Skin of body (tissue), 2 donors: ENCODE measurements around the gene TMEM208. TPM values are rescaled to one million over a fixed set of nuclear protein-coding genes. Genes with fewer than 3 reads are reported as not detected.
A peak's percentile ranks its signal among the peaks of the same experiment; 100 is the strongest.

ENCODE experiments used
- DNase-seq: peaks from one replicate; lab custom pipeline; 2025; lab: John Stamatoyannopoulos, UW
- total RNA-seq: library from RNA; depleted of rRNA; stranded (reverse); fragments of >200 nt; gene quantifications from one replicate; pipeline ENCODE4 v1.2.3, GENCODE V29; 2014

The TMEM208 gene
- 22.0 TPM for total RNA-seq

DNA sequence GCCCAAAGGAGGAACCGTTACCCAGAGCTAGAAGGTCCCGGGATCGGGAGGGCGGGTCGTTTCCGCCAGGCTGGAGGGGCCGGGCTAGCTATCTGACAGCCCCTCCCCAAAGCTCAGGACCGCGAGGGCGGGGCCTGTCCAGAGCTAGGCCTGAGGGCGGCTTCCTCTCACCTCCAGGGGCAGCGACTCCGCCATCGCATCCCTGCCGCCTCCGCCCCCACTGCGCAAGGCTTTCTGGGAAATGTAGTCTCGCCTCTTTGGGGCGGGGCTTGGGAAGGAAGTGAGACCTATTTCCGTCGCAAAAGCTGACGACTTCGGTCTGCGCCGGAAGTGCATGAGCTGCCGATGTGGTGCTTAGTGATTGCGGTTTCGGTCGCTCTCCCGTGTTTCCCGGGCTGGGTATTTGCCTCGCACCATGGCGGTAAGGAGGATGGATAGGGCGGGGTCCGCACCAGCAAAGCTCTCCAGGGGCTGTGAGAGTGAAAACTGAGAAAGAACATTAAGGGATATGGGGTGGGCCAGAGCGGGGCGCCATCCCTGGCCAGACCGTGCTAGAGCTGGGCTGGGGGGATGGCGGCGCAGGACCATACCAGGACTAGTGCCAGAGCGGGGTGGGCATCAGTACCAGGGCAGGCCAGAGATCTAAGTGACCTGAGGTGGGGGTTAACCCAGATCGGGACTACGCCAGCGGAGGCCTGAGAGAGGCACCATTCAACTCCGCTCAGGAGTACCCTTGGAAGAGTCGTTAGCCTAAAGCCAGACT, at the start of gene TMEM208:
TSS of gene TMEM208 (plus strand) at position 327 of the 763 bp plus-strand sequence. CDS start at position 416, 89 bp downstream.
- peak; percentile 97 for DNase-seq

DNA sequence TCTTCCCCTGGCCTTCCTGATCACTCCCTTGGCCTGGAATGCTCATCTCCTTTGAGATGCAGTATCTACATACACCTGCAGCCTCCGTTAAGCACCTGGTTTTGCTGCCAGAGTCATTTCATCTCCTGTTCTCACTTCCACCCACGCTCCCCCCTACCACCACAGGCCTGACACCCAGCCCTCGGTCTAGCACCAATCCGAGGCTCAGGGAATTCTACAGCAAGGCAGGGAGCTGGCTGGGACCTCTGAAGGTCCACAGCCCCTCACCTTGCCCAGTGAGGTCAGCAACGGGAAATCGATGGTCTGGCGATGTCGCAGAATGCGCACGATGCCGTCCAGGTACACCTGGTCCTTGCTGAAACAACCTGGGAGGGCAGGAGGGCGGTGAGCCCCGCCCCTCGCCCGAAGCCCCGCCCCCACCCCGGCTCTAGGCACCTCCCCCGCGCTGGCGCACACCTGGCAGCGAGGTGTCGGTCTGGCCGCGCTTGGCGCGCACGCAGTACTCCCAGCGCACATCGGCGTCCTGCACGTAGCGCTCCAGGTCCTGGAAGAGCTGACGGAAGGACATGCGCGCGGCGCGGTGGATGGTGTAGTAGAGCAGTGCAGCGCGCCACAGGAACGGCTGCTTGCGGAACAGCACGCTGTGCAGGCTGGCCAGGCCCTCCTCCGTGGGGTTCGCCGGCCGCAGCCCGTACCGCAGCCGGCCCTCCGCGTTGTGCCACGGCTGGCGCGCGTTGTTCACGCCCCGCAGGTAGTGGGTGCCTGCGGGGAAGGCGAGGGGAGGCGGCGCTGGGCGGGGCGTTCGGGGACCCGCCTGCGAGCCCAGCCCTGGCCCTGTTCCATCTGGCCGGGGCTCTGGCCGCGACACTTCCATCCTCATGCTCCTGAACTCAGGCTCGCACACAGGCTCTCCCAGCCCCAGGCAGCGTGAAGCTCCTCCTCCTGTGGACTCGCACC, 48.9 kb upstream of the TMEM208 start:
- DNase-seq = peak; percentile 22

- no peak for DNase-seq
These were observed 47.4 kb upstream of the TMEM208 start for GRCh38 chr16:67179421-67180080.

- DNase-seq = no peak
These were observed 46.8 kb upstream of the TMEM208 start for GRCh38 chr16:67180166-67180565.

DNA sequence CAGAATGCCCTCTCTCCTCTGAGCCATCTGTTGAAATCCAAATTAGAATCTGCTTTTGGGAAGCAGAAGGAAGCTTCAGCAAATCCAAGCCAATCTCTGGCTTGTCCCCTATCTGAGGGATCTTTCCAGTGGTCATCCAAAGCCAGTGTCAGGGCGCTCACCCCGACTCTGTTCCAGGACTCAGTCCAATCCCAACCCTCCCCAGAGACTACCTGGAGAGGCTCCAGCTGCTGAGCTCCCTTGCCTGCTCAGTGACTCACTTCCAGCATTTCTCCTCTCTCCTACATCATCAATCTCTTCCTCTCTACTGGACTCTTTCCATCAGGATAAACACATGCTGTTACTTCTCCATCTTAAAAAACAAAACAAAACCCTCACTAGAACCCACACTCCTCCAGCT, 45.6 kb upstream of the TMEM208 start:
- no peak for DNase-seq

DNA sequence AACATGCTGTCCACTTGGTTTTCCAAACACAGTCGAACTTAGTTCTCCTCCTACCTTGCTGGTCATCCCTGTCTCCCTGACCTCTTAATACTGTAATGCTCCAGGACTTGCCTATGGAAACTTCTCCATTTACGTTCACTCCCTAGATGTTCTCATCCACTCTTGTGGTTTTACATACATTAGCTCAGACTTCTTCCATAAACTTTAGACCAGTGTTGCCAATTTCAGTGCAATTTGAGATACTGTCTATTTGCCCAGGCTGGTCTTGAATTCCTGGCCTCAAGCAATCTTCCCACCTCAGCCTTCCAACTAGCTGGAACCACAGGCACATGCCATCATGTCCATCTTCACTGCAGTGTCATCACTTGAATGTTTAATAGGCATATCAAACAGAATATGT, 44.6 kb upstream of the TMEM208 start:
- DNase-seq = no peak

DNA sequence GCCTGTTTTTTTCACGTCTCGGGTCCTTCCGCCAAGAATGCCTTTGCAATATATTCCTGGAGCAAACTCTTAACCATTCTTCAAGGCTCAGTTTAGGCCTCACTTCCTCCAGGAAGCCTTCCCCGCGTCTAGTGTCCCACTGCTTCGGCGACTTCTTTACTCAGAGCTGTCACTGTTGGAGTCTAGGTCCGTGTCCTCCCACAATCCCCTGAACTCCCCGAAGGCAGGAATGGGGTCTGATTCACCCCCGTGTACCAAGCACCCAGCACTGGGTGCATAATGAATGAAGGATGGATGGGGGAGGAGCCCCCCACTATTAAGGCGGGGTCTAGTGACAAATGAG, 43.7 kb upstream of the TMEM208 start:
- DNase-seq = no peak

- peak; percentile 96 for DNase-seq
These were observed 43.1 kb upstream of the TMEM208 start, which contains the start of gene MATCAP1 for GRCh38 chr16:67183627-67184452. Gene MATCAP1, minus strand, starts transcription at chr16:67183963. Its CDS starts 3,353 bp downstream, at chr16:67180610.

- DNase-seq = no peak
These were observed 42.4 kb upstream of the TMEM208 start for GRCh38 chr16:67184453-67184994.

GRCh38 chr16:67184995-67185650, 41.8 kb upstream of the TMEM208 start:
- DNase-seq = peak; percentile 75

GRCh38 chr16:67185651-67186134, 41.2 kb upstream of the TMEM208 start:
- DNase-seq = no peak

- no peak for DNase-seq
These were observed 40.4 kb upstream of the TMEM208 start for GRCh38 chr16:67186550-67186950.

- no peak for DNase-seq
These were observed 39.6 kb upstream of the TMEM208 start for GRCh38 chr16:67187175-67187890.

DNA sequence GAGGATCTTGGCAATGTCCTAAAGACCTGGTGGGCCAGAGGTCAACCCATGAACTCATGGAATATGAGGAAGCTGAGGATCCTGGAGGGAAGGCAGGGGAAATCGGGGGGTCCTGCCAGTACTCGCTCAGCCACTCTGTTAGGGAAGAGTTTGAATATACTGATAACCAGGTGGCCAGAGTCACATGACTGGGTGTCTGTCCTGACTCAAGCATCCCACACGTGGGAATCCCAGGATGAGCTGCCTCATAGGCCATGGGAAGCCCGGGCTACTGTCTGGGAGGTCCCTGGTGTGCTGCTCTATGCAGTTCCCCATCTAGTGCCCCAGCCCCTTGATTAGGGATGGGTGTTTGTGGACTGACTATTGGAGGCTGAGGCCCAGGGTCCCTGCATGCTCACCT, 38.6 kb upstream of the TMEM208 start:
- no peak for DNase-seq

DNA sequence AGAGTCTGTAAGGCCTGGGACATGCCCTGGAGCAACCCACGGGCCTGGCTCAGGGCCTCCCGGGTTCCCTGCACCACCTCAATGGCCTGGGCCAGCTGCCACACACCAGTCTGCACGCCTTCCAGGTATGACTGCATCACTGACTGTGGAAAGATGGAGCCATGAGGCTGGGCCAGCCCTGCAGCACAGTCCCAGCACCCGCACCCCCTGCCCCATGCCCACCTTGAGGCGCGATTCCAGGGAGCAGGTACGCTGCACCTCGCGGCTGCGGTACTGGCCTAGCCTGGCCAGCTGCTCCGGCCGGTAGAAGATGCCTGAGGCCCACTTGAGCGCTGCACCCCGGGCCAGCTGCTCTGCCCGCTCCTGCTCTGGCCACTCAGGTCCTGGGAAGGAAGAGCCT, 38.1 kb upstream of the TMEM208 start:
- DNase-seq = no peak

GRCh38 chr16:67190041-67190440, 36.9 kb upstream of the TMEM208 start, which contains the start of gene EXOC3L1:
Gene EXOC3L1, minus strand, starts transcription at chr16:67190136. Its CDS starts 460 bp downstream, at chr16:67189676.
- DNase-seq = no peak

- DNase-seq = no peak
These were observed 36.2 kb upstream of the TMEM208 start for GRCh38 chr16:67190448-67191399.

DNA sequence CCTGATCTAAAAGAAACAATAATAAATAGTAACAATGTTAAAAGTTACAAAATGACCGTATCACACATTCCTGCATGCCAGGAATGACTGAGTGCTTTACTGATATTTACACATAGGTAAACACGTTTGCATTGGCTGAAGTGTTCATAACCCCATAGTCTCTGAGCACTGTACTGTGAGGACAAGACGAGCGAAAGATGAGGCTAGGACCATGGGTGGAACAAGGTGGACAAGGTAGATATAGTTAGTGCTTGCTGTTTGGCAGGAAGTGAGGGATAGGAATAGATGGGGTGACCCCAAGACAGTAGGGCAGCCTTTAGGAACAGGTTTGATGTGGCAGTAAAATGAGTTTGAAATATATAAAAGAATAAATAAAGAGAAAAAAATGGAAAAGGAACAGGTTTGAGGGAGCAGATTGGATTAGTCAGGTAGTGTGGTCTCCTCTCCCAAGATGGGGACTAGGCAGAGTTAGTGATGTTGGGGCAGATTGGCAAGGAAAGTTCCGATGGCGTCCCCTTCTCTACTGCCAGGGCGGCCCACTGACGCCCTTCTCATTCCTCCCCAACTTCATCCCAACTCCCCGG, 35.4 kb upstream of the TMEM208 start:
- DNase-seq = no peak
